ENCODE results near the gene PRPF19. TPM values are rescaled to one million over a fixed set of nuclear protein-coding genes. Genes with fewer than 3 reads are reported as not detected.

PRPF19 gene
- total and polyA plus RNA-seq, 9 of the 15 experiments (the other 6 are each of a cell fraction or from before 2014, with no cell fraction given): 9.4 to 212 (median 73.2) TPM

GRCh38 chr11:60891103-60891741 is 15.2 kb downstream of the PRPF19 start (continued):
- no peak for TF ChIP-seq HDGF (IDR thresholded peaks at IDR 0.05)
- no peak for TF ChIP-seq PTBP1 (IDR thresholded peaks at IDR 0.05; ENCODE audit: low read depth, low read length)
- no peak for TF ChIP-seq ZNF436 (CRISPR knock-in tag; IDR thresholded peaks at IDR 0.05)
- no peak for TF ChIP-seq HMBOX1 (IDR thresholded peaks at IDR 0.05)
- peak; percentile 10 for TF ChIP-seq MEIS2 (IDR thresholded peaks at IDR 0.05; ENCODE audit: partially characterized antibody)
- no peak for TF ChIP-seq MXD1 (CRISPR knock-in tag; IDR thresholded peaks at IDR 0.05; ENCODE audit: borderline replicate concordance, poor library complexity, severe bottlenecking)
- no peak for TF ChIP-seq MXI1 (IDR thresholded peaks at IDR 0.05; ENCODE audit: low read depth, low read length)
- TF ChIP-seq SRSF3 (IDR thresholded peaks at IDR 0.05; ENCODE audit: insufficient read depth, low read length): no peak
- no peak for TF ChIP-seq MAFG (tag; conservative IDR thresholded peaks at IDR 0.05)
- TF ChIP-seq RREB1 (CRISPR knock-in tag; IDR thresholded peaks at IDR 0.05): no peak
- TF ChIP-seq XRCC3 (IDR thresholded peaks at IDR 0.05): no peak
- no peak for TF ChIP-seq ZNF655 (CRISPR knock-in tag; IDR thresholded peaks at IDR 0.05)
- TF ChIP-seq LCOR (CRISPR knock-in tag; IDR thresholded peaks at IDR 0.05): no peak
- no peak for TF ChIP-seq WHSC1 (IDR thresholded peaks at IDR 0.05; ENCODE audit: low read length)
- no peak for TF ChIP-seq RB1 (IDR thresholded peaks at IDR 0.05; ENCODE audit: low read depth)
- no peak for TF ChIP-seq ZNF778 (CRISPR knock-in tag; IDR thresholded peaks at IDR 0.05)
